ENCODE results near the gene KAT6B. TPM values are rescaled to one million over a fixed set of nuclear protein-coding genes. Genes with fewer than 3 reads are reported as not detected.

The KAT6B gene
- total and polyA plus RNA-seq, 2 of the 8 experiments (the other 6 are each of a cell fraction or from before 2014, with no cell fraction given): 7.3 to 30.8 TPM

- no peak for TF ChIP-seq CTCF (IDR thresholded peaks at IDR 0.05; ENCODE audit: control extremely low read depth in 1 of 3, insufficient read depth in 1 of 3, low read depth in 1 of 3, low read length in 3 of 3)
- no peak for TF ChIP-seq ZNF274 (IDR thresholded peaks at IDR 0.05; ENCODE audit: borderline replicate concordance, extremely low read depth, low read length)
- no peak for TF ChIP-seq USF2 (IDR thresholded peaks at IDR 0.05; ENCODE audit: low read length)
- TF ChIP-seq SIRT6 (IDR thresholded peaks at IDR 0.05; ENCODE audit: low read length): no peak
- TF ChIP-seq CREB1 (IDR thresholded peaks at IDR 0.05): no peak
- no peak for TF ChIP-seq CHD1 (IDR thresholded peaks at IDR 0.05; ENCODE audit: low read depth, low read length)
Measured at GRCh38 chr10:74857586-74857985, 31.2 kb downstream of the KAT6B start (continued).

All from H1 (cell line).